H1 (cell line): ENCODE measurements around the gene SLC12A8. TPM values are rescaled to one million over a fixed set of nuclear protein-coding genes. Genes with fewer than 3 reads are reported as not detected.

Experiments
- CTCF ChIA-PET: fragments of 300-600 bp; sonication (Branson Sonifier 250); formaldehyde crosslinking; loops from one replicate; lab custom pipeline; 2021; ENCODE audit not compliant: partially characterized antibody; lab: Charles Lee
- POLR2A ChIA-PET: fragments of 300-600 bp; sonication (Branson Sonifier 250); formaldehyde crosslinking; loops from one replicate; lab custom pipeline; 2021; ENCODE audit warnings: inconsistent platforms; ENCODE audit not compliant: partially characterized antibody; lab: Charles Lee
- DNase-seq, 2 experiments: peaks; one replicate each; pipeline versions ENCODE4 v3.0.0 to v3.0.0-alpha.2; 2010 to 2022; ENCODE audit warnings: low spot score in 2 of 2, low read depth in 1 of 2, mixed read lengths in 1 of 2
- FAIRE-seq: peaks from 2 replicates; lab custom pipeline; 2011; peaks lifted over from hg19 to GRCh38; lab: Jason Lieb, UNC
- H2AFZ ChIP-seq: 2 replicates; pipeline ENCODE4 v1.8.1; 2012; ENCODE audit warnings: low read length, inconsistent platforms
- H2AK5ac ChIP-seq: 2 replicates; pipeline ENCODE4 v1.6.1; 2013; ENCODE audit warnings: low read depth, low read length
- H2BK120ac ChIP-seq: replicated peaks from 2 replicates; pipeline ENCODE3; 2013; ENCODE audit warnings: low read depth, low read length, inconsistent platforms
- H2BK12ac ChIP-seq: 2 replicates; pipeline ENCODE4 v1.6.1; 2013; ENCODE audit warnings: low read depth, low read length
- H2BK15ac ChIP-seq: 2 replicates; pipeline ENCODE4 v1.6.1; 2013; ENCODE audit warnings: low read length
- H2BK20ac ChIP-seq: 2 replicates; pipeline ENCODE4 v1.6.1; 2013; ENCODE audit warnings: low read length
- H2BK5ac ChIP-seq: 2 replicates; pipeline ENCODE4 v1.6.1; 2013; ENCODE audit warnings: low read depth, low read length
- H3K14ac ChIP-seq: 2 replicates; pipeline ENCODE4 v1.6.1; 2013; ENCODE audit warnings: inconsistent platforms; ENCODE audit not compliant: insufficient read length
- H3K18ac ChIP-seq: 2 replicates; pipeline ENCODE4 v1.6.1; 2013; ENCODE audit warnings: low read length; ENCODE audit errors: extremely low read depth
- H3K23ac ChIP-seq: 2 replicates; pipeline ENCODE4 v1.6.1; 2013; ENCODE audit warnings: inconsistent platforms; ENCODE audit not compliant: insufficient read length
- H3K23me2 ChIP-seq: 2 replicates; pipeline ENCODE4 v1.6.1; 2013; ENCODE audit warnings: low read depth, low read length
- H3K27ac ChIP-seq: 2 replicates; pipeline ENCODE4 v1.6.1; 2011; ENCODE audit warnings: low read depth, low read length, inconsistent platforms
- H3K27me3 ChIP-seq, 4 experiments: replicated peaks in 1 of 4; 1 replicate in 1 of 4; 2 replicates in 3 of 4; pipeline versions ENCODE4 v1.6.1 to v1.8.1; 2011 to 2013; ENCODE audit warnings: low read length in 3 of 4, mild to moderate bottlenecking in 3 of 4, inconsistent platforms in 2 of 4, mixed read lengths in 2 of 4, moderate library complexity in 1 of 4; ENCODE audit not compliant: control insufficient read depth in 3 of 4, insufficient read depth in 3 of 4; ENCODE audit errors: extremely low read depth in 1 of 4
- H3K36me3 ChIP-seq, 4 experiments: 2 replicates each; pipeline versions ENCODE4 v1.6.1 to v1.8.1; 2011 to 2013; ENCODE audit warnings: mild to moderate bottlenecking in 4 of 4, low read length in 3 of 4, moderate library complexity in 2 of 4, control low read depth in 1 of 4, inconsistent platforms in 1 of 4; ENCODE audit not compliant: insufficient read depth in 4 of 4, control insufficient read depth in 2 of 4
- H3K4ac ChIP-seq: replicated peaks from 2 replicates; pipeline ENCODE3; 2013; ENCODE audit warnings: low read length, low read depth, mixed read lengths, inconsistent platforms; ENCODE audit not compliant: insufficient read length
- H3K4me1 ChIP-seq, 4 experiments: replicated peaks in 1 of 4; 1 replicate in 1 of 4; 2 replicates in 3 of 4; pipeline versions ENCODE4 v1.6.1 to v1.8.1; 2011 to 2013; ENCODE audit warnings: low read length in 3 of 4, inconsistent platforms in 2 of 4, mixed read lengths in 1 of 4; ENCODE audit not compliant: insufficient read depth in 4 of 4, control insufficient read depth in 3 of 4
- H3K4me2 ChIP-seq, 2 experiments: 2 replicates each; pipeline versions ENCODE4 v1.6.1 to v1.8.1; 2011 to 2013; ENCODE audit warnings: low read depth in 2 of 2, low read length in 2 of 2, control low read depth in 1 of 2, inconsistent platforms in 1 of 2, mild to moderate bottlenecking in 1 of 2; ENCODE audit not compliant: insufficient read depth in 1 of 2
- H3K4me3 ChIP-seq, 4 experiments: fragments of 200-600, 300-600 bp in 1 of 4; sonication (generic), shearing (Covaris generic), sonication (Bioruptor Twin) in 1 of 4; 2 replicates each; pipeline versions ENCODE4 v1.5.1 to v1.8.1; 2011 to 2016; ENCODE audit warnings: low read length in 4 of 4, low read depth in 3 of 4, control low read depth in 2 of 4, inconsistent platforms in 2 of 4, mild to moderate bottlenecking in 2 of 4, mixed read lengths in 1 of 4, moderate library complexity in 1 of 4; ENCODE audit not compliant: insufficient read depth in 2 of 4; ENCODE audit errors: extremely low read depth in 1 of 4
- H3K56ac ChIP-seq: replicated peaks from 2 replicates; pipeline ENCODE3; 2013; ENCODE audit warnings: low read depth, mild to moderate bottlenecking, mixed read lengths, low read length, inconsistent platforms; ENCODE audit not compliant: insufficient read length
- H3K79me1 ChIP-seq: 2 replicates; pipeline ENCODE4 v1.6.1; 2013; ENCODE audit warnings: low read depth, low read length, control low read depth
- H3K79me2 ChIP-seq, 2 experiments: 2 replicates each; pipeline versions ENCODE4 v1.6.1 to v1.8.1; 2012 to 2013; ENCODE audit warnings: low read length in 2 of 2, mild to moderate bottlenecking in 2 of 2, inconsistent platforms in 1 of 2; ENCODE audit not compliant: insufficient read depth in 2 of 2, control insufficient read depth in 1 of 2
- H3K9ac ChIP-seq, 4 experiments: replicated peaks in 1 of 4; 1 replicate in 1 of 4; 2 replicates in 3 of 4; pipeline versions ENCODE4 v1.6.1 to v1.8.1; 2011 to 2013; ENCODE audit warnings: low read depth in 3 of 4, low read length in 3 of 4, control low read depth in 2 of 4, mild to moderate bottlenecking in 2 of 4, moderate library complexity in 2 of 4, inconsistent platforms in 1 of 4; ENCODE audit errors: extremely low read depth in 1 of 4
- H3K9me3 ChIP-seq, 2 experiments: 2 replicates each; pipeline versions ENCODE4 v1.6.1 to v1.8.1; 2012 to 2013; ENCODE audit warnings: mild to moderate bottlenecking in 2 of 2, moderate library complexity in 2 of 2, control low read depth in 1 of 2, inconsistent platforms in 1 of 2, low read depth in 1 of 2, low read length in 1 of 2, mixed read lengths in 1 of 2; ENCODE audit not compliant: insufficient read depth in 2 of 2
- H4K20me1 ChIP-seq, 2 experiments: replicated peaks in 1 of 2; 2 replicates each; pipeline versions ENCODE3 to v1.8.1; 2011 to 2013; ENCODE audit warnings: inconsistent platforms in 2 of 2, low read length in 2 of 2, mild to moderate bottlenecking in 1 of 2; ENCODE audit not compliant: insufficient read depth in 2 of 2, control insufficient read depth in 1 of 2
- H4K5ac ChIP-seq: 2 replicates; pipeline ENCODE4 v1.6.1; 2013; ENCODE audit warnings: low read length, low read depth, mixed read lengths, inconsistent platforms; ENCODE audit not compliant: insufficient read length
- H4K8ac ChIP-seq: 2 replicates; pipeline ENCODE4 v1.8.0; 2013; ENCODE audit warnings: mild to moderate bottlenecking, moderate library complexity, low read length, inconsistent platforms; ENCODE audit not compliant: insufficient read depth; ENCODE audit errors: extremely low read depth
- H4K91ac ChIP-seq: replicated peaks from 2 replicates; pipeline ENCODE3; 2013; ENCODE audit warnings: low read length, mixed read lengths, inconsistent platforms; ENCODE audit not compliant: insufficient read length
- SAP30 ChIP-seq: fragments of 300-600 bp; sonication (generic); IDR thresholded peaks from 2 replicates; pipeline ENCODE4 v1.7.1; 2012; ENCODE audit warnings: low read length, moderate library complexity, mild to moderate bottlenecking, inconsistent platforms; ENCODE audit not compliant: insufficient read depth, insufficient replicate concordance
- YY1 ChIP-seq: IDR thresholded peaks from 2 replicates; pipeline ENCODE4 v1.6.1; 2011; ENCODE audit warnings: low read depth, mild to moderate bottlenecking, low read length
- WGBS, 2 experiments: shearing (Covaris generic) in 1 of 2; methylation state at CpG; one replicate each; pipeline versions ENCODE4 v1.1.6 to v1.1.7; 2013 to 2015; ENCODE audit warnings: low lambda C conversion rate in 2 of 2, mixed read lengths in 2 of 2, inconsistent platforms in 1 of 2, low coverage in 1 of 2, missing lambda C conversion rate in 1 of 2; ENCODE audit not compliant: insufficient replicate concordance in 2 of 2, insufficient coverage in 1 of 2, insufficient read length in 1 of 2; ENCODE audit errors: extremely low coverage in 1 of 2, missing lambda C conversion rate in 1 of 2; 5-methylcytosine and 5-hydroxymethylcytosine counted together
- polyA plus RNA-seq, 7 experiments: library from polyadenylated mRNA; depleted of rRNA in 3 of 7; stranded (reverse) in 5 of 7; unstranded in 2 of 7; fragments of >200 nt in 5 of 7; fragments of 200-250 nt in 2 of 7; gene quantifications; 1 replicate in 5 of 7; 2 replicates in 1 of 7; 4 replicates in 1 of 7; pipeline versions ENCODE4 v1.2.1 to v1.2.3, GENCODE V29; 2011 to 2013; ENCODE audit warnings: missing spikeins in 2 of 7, mixed read lengths in 2 of 7
- total RNA-seq: library from RNA; stranded (reverse); fragmentation: NEBNext Ultra II Directional; extraction: Animal tissue kit (Norgen Biotek cat#: 25700); gene quantifications from 2 replicates; pipeline ENCODE4 v1.2.1, GENCODE V29; 2021

Gene SLC12A8
- total and polyA plus RNA-seq, 2 of the 8 experiments (the other 6 are each of a cell fraction or from before 2014, with no cell fraction given), result 13.7 to 14.4 TPM

DNA sequence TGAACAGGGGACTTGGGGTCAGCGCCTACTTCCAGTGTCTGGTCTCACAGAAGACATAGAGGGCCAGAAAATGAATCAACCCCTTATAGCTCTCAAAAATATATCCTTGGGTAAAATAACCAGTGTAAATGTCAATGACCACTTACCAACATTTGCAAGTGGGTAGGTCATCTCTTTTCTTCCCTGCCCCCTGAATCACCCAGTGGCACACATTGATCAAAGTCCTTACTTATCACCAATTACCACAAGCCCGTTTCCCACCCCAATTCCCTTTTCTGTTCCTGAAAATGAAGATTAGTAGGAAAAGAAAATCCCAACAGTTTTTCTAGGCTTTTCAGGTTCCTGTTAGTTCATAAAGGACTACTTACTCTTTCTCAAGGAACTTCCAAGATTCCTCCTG lies 86.2 kb downstream of the SLC12A8 start:
- Histone ChIP-seq H2BK120ac (no peak overlapping the region), H4K5ac (no peak overlapping the region), H3K23me2 (no peaks in the 10 kb centered on the region), H4K91ac (no peak overlapping the region), H3K4me1 (peaks cover 2 to 14% (median 7%) of the 10 kb centered on the region in 4 experiments; a peak in 4 of 7 replicates), H2BK12ac (no peak overlapping the region), H3K4me3 (no peak overlapping the region), H2BK20ac (no peak overlapping the region), H3K4me2 (no peak overlapping the region), H3K56ac (no peak overlapping the region), H2AK5ac (no peak overlapping the region), H2BK5ac (no peak overlapping the region), H3K79me2 (no peaks in the 10 kb centered on the region), H3K18ac (no peak overlapping the region), H3K36me3 (no peaks in the 10 kb centered on the region), H3K23ac (no peak overlapping the region), H3K27me3 (no peaks in the 10 kb centered on the region), H3K27ac (no peak overlapping the region), H3K9me3 (no peaks in the 10 kb centered on the region), H2AFZ (no peak overlapping the region), H3K14ac (no peak overlapping the region), H4K8ac (no peak overlapping the region), H2BK15ac (no peak overlapping the region), H3K79me1 (no peaks in the 10 kb centered on the region), H4K20me1 (no peaks in the 10 kb centered on the region), H3K4ac (no peak overlapping the region), H3K9ac (no peak overlapping the region)
- WGBS, 2 experiments, result 89% methylated on average over 2 of the region's 2 CpGs; no CpG with 5 or more reads in 1 of the 2 experiments
- ChIA-PET POLR2A (no interaction called here), CTCF (interaction anchor here (0.9 to 1.0 kb wide), 2 partner anchors 24 to 37 kb away, joined by 5 to 6 read pairs; no protein-coding TSS in a partner anchor)
- FAIRE-seq (no peak), DNase-seq (no peak)
- no peak for TF ChIP-seq SAP30
- no peak for TF ChIP-seq YY1
